ENCODE results near the gene PROX1.

The PROX1 gene

DNA sequence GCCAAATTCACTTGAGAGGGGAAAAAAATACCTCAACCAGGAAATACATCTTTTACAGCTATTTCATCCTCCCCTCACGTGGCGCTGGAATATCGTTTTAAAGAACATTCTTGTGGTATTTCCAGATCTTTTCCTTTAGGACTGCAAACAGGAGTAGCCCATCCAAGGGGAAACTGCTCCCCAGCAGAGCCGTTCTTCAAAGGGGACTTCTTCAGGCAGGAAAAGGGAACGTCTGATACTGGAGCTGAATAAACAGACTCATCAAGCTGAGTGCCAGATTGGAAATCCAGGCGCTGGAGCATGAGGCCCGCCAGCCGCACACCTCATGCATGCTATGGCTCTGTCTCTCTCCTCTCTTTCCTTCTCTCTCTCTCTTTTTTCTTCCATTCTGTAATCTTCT, 34.0 kb upstream of the PROX1 start:
- H3K4me3 ChIP-seq (ENCODE audit: low read depth in 1 of 2, low read length in 2 of 2) = no peak overlapping the region
- TF ChIP-seq, protein P1, sequence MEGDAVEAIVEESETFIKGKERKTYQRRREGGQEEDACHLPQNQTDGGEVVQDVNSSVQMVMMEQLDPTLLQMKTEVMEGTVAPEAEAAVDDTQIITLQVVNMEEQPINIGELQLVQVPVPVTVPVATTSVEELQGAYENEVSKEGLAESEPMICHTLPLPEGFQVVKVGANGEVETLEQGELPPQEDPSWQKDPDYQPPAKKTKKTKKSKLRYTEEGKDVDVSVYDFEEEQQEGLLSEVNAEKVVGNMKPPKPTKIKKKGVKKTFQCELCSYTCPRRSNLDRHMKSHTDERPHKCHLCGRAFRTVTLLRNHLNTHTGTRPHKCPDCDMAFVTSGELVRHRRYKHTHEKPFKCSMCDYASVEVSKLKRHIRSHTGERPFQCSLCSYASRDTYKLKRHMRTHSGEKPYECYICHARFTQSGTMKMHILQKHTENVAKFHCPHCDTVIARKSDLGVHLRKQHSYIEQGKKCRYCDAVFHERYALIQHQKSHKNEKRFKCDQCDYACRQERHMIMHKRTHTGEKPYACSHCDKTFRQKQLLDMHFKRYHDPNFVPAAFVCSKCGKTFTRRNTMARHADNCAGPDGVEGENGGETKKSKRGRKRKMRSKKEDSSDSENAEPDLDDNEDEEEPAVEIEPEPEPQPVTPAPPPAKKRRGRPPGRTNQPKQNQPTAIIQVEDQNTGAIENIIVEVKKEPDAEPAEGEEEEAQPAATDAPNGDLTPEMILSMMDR (IDR thresholded peaks at IDR 0.05; ENCODE audit: borderline replicate concordance, extremely low read depth, low read length, poor library complexity, severe bottlenecking) = no peak
- TF ChIP-seq EZH2 (IDR thresholded peaks at IDR 0.05; ENCODE audit: borderline replicate concordance, low read depth, low read length, severe bottlenecking) = no peak
- no peaks in the 10 kb centered on the region for H3K4me1 ChIP-seq (ENCODE audit: insufficient read depth, low read length)
- H3K36me3 ChIP-seq (ENCODE audit: insufficient read depth, low read length) = no peaks in the 10 kb centered on the region
- H3K4me2 ChIP-seq (ENCODE audit: insufficient read depth, low read length) = no peak overlapping the region
- no peaks in the 10 kb centered on the region for H3K27me3 ChIP-seq (ENCODE audit: insufficient read depth, low read length, poor library complexity)
- H4K20me1 ChIP-seq (ENCODE audit: insufficient read depth, low read length) = no peaks in the 10 kb centered on the region
- no peak for ATAC-seq (ENCODE audit: insufficient read depth, low read depth)
- no peak for DNase-seq
- no peaks in the 10 kb centered on the region for H3K79me2 ChIP-seq (ENCODE audit: insufficient read depth, low read length)
- H2AFZ ChIP-seq (ENCODE audit: low read depth, low read length) = no peak overlapping the region
- H3K27ac ChIP-seq (ENCODE audit: low read length) = no peak overlapping the region
- no peaks in the 10 kb centered on the region for H3K9me3 ChIP-seq (ENCODE audit: insufficient read depth, low read length, severe bottlenecking)
- no peak overlapping the region for H3K9ac ChIP-seq (ENCODE audit: low read depth, low read length)

DNA sequence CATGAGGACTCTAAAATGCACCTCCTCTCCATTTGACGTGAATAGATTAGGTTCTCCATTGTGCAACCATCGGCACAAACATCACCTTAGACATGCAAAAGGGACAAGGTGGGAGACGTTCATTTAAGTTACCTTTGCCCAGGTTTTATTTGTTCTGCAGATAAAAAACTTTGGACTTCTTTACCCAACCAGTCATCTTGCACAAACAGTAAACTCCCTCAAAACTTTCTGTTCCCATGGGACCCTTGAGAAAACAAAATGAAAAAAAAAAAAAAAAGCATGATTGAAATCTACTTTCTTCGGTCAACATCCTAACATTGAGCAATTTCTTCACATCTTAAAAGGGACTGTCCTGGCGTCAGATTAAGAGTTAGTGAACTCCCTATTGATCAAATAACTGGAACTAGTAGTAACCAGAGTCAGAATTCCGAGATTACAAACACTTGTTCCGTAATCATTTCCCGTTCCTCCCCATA, 31.4 kb upstream of the PROX1 start:
- H2AFZ ChIP-seq (ENCODE audit: low read depth, low read length) = no peak overlapping the region
- no peaks in the 10 kb centered on the region for H3K27me3 ChIP-seq (ENCODE audit: insufficient read depth, low read length, poor library complexity)
- H4K20me1 ChIP-seq (ENCODE audit: insufficient read depth, low read length) = no peaks in the 10 kb centered on the region
- H3K79me2 ChIP-seq (ENCODE audit: insufficient read depth, low read length) = no peaks in the 10 kb centered on the region
- H3K4me1 ChIP-seq (ENCODE audit: insufficient read depth, low read length) = no peaks in the 10 kb centered on the region
- ATAC-seq (ENCODE audit: insufficient read depth, low read depth) (no peak), DNase-seq (no peak)
- no peak overlapping the region for H3K4me2 ChIP-seq (ENCODE audit: insufficient read depth, low read length)
- no peaks in the 10 kb centered on the region for H3K36me3 ChIP-seq (ENCODE audit: insufficient read depth, low read length)
- H3K27ac ChIP-seq (ENCODE audit: low read length) = no peak overlapping the region
- no peak overlapping the region for H3K9ac ChIP-seq (ENCODE audit: low read depth, low read length)
- TF ChIP-seq EZH2 (IDR thresholded peaks at IDR 0.05; ENCODE audit: borderline replicate concordance, low read depth, low read length, severe bottlenecking) = no peak
- TF ChIP-seq, protein P1 (IDR thresholded peaks at IDR 0.05; ENCODE audit: borderline replicate concordance, extremely low read depth, low read length, poor library complexity, severe bottlenecking) = no peak
- H3K4me3 ChIP-seq (ENCODE audit: low read depth in 1 of 2, low read length in 2 of 2) = no peak overlapping the region
- no peaks in the 10 kb centered on the region for H3K9me3 ChIP-seq (ENCODE audit: insufficient read depth, low read length, severe bottlenecking)

DNA sequence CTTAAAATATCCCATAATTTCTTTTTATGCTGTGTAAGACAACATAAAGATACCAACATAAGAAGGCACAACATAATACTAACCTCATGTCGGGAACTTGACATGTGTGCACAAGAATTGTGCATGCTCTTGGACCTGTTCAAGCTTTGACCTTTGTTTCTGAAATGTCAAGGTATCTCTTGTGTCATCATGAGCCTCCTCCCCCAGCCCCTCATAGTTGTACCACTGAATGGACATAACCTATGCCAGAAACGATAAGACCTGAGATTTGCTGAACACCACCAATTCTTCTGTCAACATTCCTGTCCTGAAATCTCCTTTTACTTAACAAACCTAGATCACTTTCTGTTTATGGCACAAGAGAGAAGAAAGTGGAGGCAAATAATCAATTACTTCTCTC, 29.4 kb upstream of the PROX1 start:
- H3K79me2 ChIP-seq (ENCODE audit: insufficient read depth, low read length) = no peaks in the 10 kb centered on the region
- no peak for DNase-seq
- no peaks in the 10 kb centered on the region for H3K36me3 ChIP-seq (ENCODE audit: insufficient read depth, low read length)

More for the DNA sequence above, 29.4 kb upstream of the PROX1 start:
- no peak overlapping the region for H3K4me3 ChIP-seq (ENCODE audit: low read depth in 1 of 2, low read length in 2 of 2)
- no peak overlapping the region for H3K9ac ChIP-seq (ENCODE audit: low read depth, low read length)
- H2AFZ ChIP-seq (ENCODE audit: low read depth, low read length) = no peak overlapping the region
- ATAC-seq (ENCODE audit: insufficient read depth, low read depth) = no peak
- no peaks in the 10 kb centered on the region for H3K27me3 ChIP-seq (ENCODE audit: insufficient read depth, low read length, poor library complexity)
- H4K20me1 ChIP-seq (ENCODE audit: insufficient read depth, low read length) = no peaks in the 10 kb centered on the region
- no peaks in the 10 kb centered on the region for H3K9me3 ChIP-seq (ENCODE audit: insufficient read depth, low read length, severe bottlenecking)
- no peaks in the 10 kb centered on the region for H3K4me1 ChIP-seq (ENCODE audit: insufficient read depth, low read length)
- H3K4me2 ChIP-seq (ENCODE audit: insufficient read depth, low read length) = no peak overlapping the region
- no peak overlapping the region for H3K27ac ChIP-seq (ENCODE audit: low read length)
- TF ChIP-seq, protein P1 (IDR thresholded peaks at IDR 0.05; ENCODE audit: borderline replicate concordance, extremely low read depth, low read length, poor library complexity, severe bottlenecking) = no peak
- no peak for TF ChIP-seq EZH2 (IDR thresholded peaks at IDR 0.05; ENCODE audit: borderline replicate concordance, low read depth, low read length, severe bottlenecking)

All from DND-41 (cell line).